Erythroblast (primary cell): ENCODE results near the gene SPEG.

Experiments
- DNase-seq, 2 experiments: peaks; one replicate each; lab custom pipeline; 2025; lab: John Stamatoyannopoulos, UW
- GATA1 ChIP-seq: IDR thresholded peaks from 2 replicates; pipeline ENCODE4 v1.6.1; 2011; ENCODE audit warnings: low read depth, mild to moderate bottlenecking, control low read depth, low read length, moderate library complexity
- POLR2A ChIP-seq: IDR thresholded peaks from 2 replicates; pipeline ENCODE4 v1.6.1; 2011; ENCODE audit warnings: mild to moderate bottlenecking, low read length

The SPEG gene

DNA sequence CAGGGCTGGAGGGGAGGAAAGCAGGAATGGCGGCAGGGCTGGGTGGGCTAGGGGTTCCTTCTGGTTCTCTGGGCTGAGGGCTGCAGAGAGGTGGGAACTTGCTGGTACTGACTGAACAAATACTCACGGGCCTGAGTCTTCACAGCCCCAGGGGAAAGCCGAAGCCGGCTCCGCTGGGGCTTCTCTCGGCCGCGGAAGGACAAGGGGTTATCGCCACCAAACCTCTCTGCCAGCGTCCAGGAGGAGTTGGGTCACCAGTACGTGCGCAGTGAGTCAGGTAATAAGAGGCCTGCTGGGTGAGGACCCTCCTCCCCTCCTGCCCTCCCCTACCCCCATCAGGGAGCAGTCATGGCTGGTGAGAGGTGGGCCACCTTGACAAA lies 50.5 kb downstream of the SPEG start:
- DNase-seq = no peak
- no peak for TF ChIP-seq GATA1
- TF ChIP-seq POLR2A = no peak

- no peak for TF ChIP-seq POLR2A
- no peak for TF ChIP-seq GATA1
- DNase-seq = no peak
Measured at GRCh38 chr2:219486380-219486959, 51.8 kb downstream of the SPEG start.

DNA sequence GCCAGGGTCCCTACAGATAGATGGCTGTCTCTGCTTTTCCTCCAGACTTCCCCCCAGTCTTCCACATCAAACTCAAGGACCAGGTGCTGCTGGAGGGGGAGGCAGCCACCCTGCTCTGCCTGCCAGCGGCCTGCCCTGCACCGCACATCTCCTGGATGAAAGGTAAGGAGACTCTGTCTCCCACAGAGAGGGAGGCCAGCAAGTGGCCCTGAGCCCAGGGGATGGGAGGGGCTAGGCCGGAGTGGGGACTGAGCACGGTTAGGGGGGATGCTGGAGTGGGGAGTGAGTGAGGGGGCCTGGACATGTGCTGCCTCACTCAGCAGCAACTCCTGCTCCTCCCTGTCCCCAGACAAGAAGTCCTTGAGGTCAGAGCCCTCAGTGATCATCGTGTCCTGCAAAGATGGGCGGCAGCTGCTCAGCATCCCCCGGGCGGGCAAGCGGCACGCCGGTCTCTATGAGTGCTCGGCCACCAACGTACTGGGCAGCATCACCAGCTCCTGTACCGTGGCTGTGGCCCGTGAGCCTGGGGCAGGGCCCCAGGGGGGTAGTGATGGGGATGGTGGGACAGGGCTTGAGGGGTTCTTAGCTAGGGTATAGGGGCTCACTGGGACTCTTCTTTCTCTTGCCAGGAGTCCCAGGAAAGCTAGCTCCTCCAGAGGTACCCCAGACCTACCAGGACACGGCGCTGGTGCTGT lies 53.7 kb downstream of the SPEG start:
- no peak for DNase-seq
- no peak for TF ChIP-seq POLR2A
- TF ChIP-seq GATA1 = no peak

DNA sequence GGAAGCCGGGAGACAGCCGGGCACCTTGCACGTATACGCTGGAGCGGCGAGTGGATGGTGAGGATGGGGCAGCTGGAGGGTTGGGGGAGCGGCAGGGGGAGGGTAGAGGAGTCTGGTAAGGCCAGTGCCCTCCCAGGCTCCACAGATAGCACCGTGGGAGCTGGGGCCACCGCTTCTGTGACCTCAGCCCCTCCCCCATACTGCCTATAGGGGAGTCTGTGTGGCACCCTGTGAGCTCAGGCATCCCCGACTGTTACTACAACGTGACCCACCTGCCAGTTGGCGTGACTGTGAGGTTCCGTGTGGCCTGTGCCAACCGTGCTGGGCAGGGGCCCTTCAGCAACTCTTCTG lies 54.2 kb downstream of the SPEG start:
- TF ChIP-seq GATA1 (no peak), POLR2A (no peak)
- DNase-seq = no peak

DNA sequence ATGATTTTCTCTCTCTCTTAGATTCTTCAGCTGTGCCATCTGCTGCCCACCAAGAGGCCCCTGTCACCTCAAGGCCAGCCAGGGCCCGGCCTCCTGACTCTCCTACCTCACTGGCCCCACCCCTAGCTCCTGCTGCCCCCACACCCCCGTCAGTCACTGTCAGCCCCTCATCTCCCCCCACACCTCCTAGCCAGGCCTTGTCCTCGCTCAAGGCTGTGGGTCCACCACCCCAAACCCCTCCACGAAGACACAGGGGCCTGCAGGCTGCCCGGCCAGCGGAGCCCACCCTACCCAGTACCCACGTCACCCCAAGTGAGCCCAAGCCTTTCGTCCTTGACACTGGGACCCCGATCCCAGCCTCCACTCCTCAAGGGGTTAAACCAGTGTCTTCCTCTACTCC lies 54.7 kb downstream of the SPEG start:
- DNase-seq = no peak
- TF ChIP-seq POLR2A (no peak), GATA1 (no peak)

GRCh38 chr2:219490186-219490585 lies 55.5 kb downstream of the SPEG start:
- TF ChIP-seq POLR2A (no peak), GATA1 (no peak)

DNA sequence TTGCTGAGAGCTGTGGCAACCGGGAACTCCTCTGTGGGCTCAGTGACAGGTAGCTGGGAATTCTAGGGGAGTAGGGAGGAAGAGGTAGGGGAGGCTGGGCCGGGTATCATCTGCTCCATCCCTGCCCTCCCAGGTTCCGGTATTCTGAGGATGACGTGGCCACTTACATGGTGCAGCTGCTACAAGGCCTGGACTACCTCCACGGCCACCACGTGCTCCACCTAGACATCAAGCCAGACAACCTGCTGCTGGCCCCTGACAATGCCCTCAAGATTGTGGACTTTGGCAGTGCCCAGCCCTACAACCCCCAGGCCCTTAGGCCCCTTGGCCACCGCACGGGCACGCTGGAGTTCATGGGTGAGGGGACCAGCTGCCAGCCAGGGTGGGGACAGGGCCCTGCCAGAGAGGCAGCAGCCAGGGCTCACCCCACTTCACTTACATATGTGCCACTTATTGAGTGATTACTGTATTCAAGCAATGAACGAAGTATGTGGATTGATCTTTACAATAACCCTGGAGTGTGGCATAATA lies 56.0 kb downstream of the SPEG start:
- TF ChIP-seq GATA1 (no peak), POLR2A (no peak)

More at GRCh38 chr2:219490186-219490585, 55.5 kb downstream of the SPEG start:
- DNase-seq = no peak

DNA sequence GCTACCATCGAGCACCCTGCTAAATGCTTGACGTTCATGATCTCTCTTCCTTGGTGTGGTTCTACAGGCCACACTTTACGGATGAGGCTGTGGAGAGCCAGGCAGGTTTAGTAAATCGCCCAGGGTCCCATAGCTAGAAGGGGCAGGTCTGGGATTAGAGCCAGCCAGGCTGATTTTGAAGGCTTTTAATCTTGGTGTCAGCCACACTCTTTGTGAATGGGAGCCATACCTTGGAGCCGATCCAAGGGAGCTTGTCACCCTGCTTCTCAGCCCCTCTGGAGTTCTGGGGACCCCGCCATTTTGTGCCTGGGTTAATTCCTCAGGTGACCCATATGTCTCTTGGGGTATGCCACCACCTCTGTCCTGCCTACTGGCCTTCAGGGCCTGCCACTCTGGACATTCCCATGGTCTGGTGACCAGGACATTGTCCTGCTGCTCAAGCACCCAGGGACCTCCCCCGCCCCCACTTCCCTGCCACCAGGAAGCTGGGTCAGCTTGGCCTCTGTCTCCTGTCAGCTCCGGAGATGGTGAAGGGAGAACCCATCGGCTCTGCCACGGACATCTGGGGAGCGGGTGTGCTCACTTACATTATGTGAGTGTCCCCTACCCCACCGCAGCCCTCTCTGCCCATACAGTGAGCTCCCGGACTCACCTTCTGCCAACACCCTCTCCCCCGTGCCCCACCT lies 56.8 kb downstream of the SPEG start:
- no peak for DNase-seq
- no peak for TF ChIP-seq POLR2A
- TF ChIP-seq GATA1 = no peak

More for the DNA sequence above, 56.0 kb downstream of the SPEG start:
- no peak for DNase-seq

DNA sequence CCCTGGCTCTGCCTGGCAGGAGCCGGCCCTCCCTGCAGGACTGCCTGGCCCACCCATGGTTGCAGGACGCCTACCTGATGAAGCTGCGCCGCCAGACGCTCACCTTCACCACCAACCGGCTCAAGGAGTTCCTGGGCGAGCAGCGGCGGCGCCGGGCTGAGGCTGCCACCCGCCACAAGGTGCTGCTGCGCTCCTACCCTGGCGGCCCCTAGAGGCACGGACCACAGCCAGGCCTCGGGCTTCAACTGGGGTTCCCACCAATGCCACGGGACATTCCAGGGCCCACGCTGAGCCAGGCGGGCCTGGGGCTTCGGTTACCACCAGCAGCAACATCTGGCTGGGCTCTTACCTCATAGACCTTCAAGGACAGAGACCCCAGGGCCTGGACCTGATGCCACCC lies 57.9 kb downstream of the SPEG start:
- DNase-seq = peak in 1 of 2 experiments; percentile 21
- TF ChIP-seq GATA1 (no peak), POLR2A (no peak)

DNA sequence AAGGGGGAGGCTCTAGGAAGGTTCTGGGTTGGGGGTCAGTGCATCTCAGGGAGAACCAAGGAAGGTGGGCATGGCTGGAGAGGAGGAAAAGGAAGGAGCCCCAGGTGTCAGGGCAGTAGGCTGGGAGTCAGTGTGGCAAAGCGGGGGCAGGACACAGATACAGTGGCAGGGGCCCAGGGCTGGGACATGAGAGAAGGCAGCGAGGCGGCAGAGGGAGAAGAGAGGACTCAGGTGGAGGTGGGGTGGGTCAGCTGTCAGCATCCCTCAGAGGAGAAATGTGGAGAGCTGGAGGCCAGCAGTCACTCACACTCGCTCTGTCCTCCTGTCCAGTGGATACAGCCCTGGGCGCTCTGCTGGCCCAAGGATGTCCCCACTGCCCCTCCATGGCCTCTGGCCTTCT lies 58.4 kb downstream of the SPEG start:
- no peak for TF ChIP-seq POLR2A
- TF ChIP-seq GATA1 = no peak
- DNase-seq = no peak

GRCh38 chr2:219494952-219495530 lies 60.4 kb downstream of the SPEG start:
- TF ChIP-seq GATA1 (no peak), POLR2A (no peak)
- no peak for DNase-seq

- DNase-seq = peak; percentile 78 to 79
- no peak for TF ChIP-seq GATA1
Measured at GRCh38 chr2:219495531-219496122, 61.0 kb downstream of the SPEG start.

GRCh38 chr2:219496247-219496824 lies 61.7 kb downstream of the SPEG start:
- DNase-seq = no peak
- TF ChIP-seq POLR2A = no peak
- no peak for TF ChIP-seq GATA1
